ENCODE data around the gene PMF1.

Gene PMF1

DNA sequence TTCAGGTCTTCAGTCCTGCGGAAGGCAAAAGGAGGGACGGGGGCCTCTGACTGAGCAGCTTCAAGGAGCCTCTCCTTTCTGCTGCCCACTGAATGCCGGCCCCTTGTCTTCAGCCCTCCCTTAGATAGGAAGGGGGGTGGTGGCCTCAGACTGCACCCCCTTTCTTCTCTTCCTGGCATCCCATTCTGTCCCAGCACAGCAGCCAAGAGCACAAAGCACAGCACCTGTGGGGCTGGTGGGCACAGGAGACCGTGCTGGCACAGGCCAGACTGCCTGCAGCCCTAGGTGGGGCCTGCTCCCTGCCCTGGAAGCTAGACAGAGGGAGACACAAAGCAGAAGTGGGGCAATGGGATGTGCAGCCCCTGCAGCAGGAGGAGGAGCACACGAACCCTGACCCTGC is 36.8 kb downstream of the PMF1 start:
- peaks cover 56% of the 10 kb centered on the region for H3K36me3 ChIP-seq (replicated peaks)

DNA sequence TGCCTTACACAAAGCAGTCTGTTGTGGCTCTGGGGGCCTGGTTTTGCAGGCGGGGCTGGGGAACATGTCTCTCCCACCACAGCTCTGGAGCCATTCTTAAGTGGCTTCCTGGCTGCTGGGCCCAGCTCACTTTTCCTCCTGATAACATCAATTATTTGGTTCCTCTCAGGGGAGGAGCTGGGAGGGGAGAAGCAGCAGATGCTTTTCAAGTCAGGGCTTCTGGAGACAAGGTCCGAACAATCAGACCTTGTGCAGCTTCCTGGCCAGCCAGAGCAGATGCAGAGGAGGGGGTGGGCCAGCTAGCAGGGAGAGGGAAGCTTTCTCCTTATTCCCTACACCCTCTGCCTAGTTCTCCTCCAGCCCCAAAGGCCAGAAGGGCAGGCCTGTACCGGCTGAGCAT is 38.7 kb downstream of the PMF1 start:
- H3K27ac ChIP-seq = no peak overlapping the region
- TF ChIP-seq, protein P1, sequence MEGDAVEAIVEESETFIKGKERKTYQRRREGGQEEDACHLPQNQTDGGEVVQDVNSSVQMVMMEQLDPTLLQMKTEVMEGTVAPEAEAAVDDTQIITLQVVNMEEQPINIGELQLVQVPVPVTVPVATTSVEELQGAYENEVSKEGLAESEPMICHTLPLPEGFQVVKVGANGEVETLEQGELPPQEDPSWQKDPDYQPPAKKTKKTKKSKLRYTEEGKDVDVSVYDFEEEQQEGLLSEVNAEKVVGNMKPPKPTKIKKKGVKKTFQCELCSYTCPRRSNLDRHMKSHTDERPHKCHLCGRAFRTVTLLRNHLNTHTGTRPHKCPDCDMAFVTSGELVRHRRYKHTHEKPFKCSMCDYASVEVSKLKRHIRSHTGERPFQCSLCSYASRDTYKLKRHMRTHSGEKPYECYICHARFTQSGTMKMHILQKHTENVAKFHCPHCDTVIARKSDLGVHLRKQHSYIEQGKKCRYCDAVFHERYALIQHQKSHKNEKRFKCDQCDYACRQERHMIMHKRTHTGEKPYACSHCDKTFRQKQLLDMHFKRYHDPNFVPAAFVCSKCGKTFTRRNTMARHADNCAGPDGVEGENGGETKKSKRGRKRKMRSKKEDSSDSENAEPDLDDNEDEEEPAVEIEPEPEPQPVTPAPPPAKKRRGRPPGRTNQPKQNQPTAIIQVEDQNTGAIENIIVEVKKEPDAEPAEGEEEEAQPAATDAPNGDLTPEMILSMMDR (IDR thresholded peaks at IDR 0.05; ENCODE audit: low read depth, low read length, missing control alignments) = no peak
- H3K36me3 ChIP-seq (replicated peaks) = peaks cover 60% of the 10 kb centered on the region
- in situ Hi-C loops (cut with HindIII; ENCODE audit: low pct_ligation_motif_present, low sequenced_read_pairs) = no loop called here
- no peaks in the 10 kb centered on the region for H3K27me3 ChIP-seq (replicated peaks)
- DNase-seq = no peak
- no peak overlapping the region for H3K4me3 ChIP-seq (ENCODE audit: low read depth, low read length)

More for the DNA sequence above, 36.8 kb downstream of the PMF1 start:
- H3K4me3 ChIP-seq (ENCODE audit: low read depth, low read length) = no peak overlapping the region
- TF ChIP-seq, protein P1 (IDR thresholded peaks at IDR 0.05; ENCODE audit: low read depth, low read length, missing control alignments) = no peak
- DNase-seq = no peak
- H3K27ac ChIP-seq = no peak overlapping the region
- in situ Hi-C loops (cut with HindIII; ENCODE audit: low pct_ligation_motif_present, low sequenced_read_pairs) = no loop called here
- peaks cover 7% of the 10 kb centered on the region for H3K27me3 ChIP-seq (replicated peaks)

DNA sequence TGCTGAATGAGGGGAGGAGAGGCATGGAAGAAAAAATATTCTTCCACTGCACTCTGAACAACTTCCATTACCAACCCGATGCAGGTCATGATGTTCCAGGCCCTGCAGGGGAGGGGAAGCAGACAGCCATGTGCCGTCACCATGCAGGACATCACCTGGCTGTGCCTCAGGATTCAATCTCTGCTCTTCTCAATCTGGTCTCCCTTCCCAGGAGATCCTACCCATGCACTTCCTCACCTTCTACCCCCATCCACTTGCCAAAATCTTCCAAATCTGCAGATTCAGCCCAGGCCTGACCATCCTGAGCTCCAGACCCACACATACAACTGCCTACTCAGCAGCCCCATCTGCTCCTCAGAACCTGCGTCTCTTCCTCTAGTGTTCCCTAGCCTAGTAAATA is 40.8 kb downstream of the PMF1 start:
- in situ Hi-C loops (cut with HindIII; ENCODE audit: low pct_ligation_motif_present, low sequenced_read_pairs) = no loop called here

DNA sequence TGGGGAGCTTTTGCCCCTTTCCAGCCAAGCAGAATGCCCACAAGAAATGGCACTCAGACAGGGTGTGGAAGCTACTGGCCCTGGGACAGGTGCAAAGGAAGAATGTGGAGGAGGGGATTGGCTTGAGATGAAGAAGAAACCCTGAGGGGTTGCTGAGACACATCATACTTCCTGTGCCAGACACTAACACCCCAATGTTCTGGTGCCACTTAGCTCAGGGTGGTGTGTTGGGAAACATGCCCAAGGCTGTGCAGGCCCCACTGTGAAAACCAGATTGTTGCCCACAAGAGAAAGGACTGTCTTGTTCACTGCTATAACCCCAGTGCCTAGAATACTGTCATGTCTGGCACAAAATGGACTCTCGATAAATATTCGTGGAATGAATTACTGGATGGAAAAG is 44.9 kb downstream of the PMF1 start:
- no peak for DNase-seq
- in situ Hi-C loops (cut with HindIII; ENCODE audit: low pct_ligation_motif_present, low sequenced_read_pairs) = no loop called here
- peaks cover 74% of the 10 kb centered on the region for H3K36me3 ChIP-seq (replicated peaks)

More for the DNA sequence above, 40.8 kb downstream of the PMF1 start:
- H3K27ac ChIP-seq = no peak overlapping the region
- H3K36me3 ChIP-seq (replicated peaks) = peaks cover 77% of the 10 kb centered on the region
- no peak overlapping the region for H3K4me3 ChIP-seq (ENCODE audit: low read depth, low read length)
- no peaks in the 10 kb centered on the region for H3K27me3 ChIP-seq (replicated peaks)
- TF ChIP-seq, protein P1 (IDR thresholded peaks at IDR 0.05; ENCODE audit: low read depth, low read length, missing control alignments) = no peak
- DNase-seq = no peak

DNA sequence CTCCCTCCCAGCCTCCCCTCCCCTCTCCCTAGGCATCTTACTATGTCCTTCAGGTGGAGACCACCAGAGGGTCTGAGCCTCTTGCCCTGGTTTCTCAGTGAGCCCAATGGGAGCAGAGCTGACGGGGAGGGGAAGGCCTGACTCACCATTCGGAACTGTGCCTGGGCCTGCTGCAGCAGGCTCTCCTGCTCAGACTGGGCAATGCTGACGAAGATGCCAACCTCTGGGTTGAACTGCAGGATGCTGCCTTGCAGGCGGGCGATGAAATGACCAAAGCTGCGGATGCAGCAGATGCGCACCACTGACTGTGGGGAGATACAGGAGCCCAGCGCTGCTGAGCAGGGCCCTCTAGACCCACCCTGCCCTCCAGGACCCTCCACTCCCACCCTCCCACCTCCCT is 46.1 kb downstream of the PMF1 start:
- in situ Hi-C loops (cut with HindIII; ENCODE audit: low pct_ligation_motif_present, low sequenced_read_pairs) = no loop called here
- Histone ChIP-seq H3K27ac (no peak overlapping the region), H3K27me3 (replicated peaks) (no peaks in the 10 kb centered on the region), H3K4me3 (ENCODE audit: low read depth, low read length) (no peak overlapping the region), H3K36me3 (replicated peaks) (peaks cover 73% of the 10 kb centered on the region)
- TF ChIP-seq, protein P1 (IDR thresholded peaks at IDR 0.05; ENCODE audit: low read depth, low read length, missing control alignments) = no peak
- no peak for DNase-seq

More for the DNA sequence above, 44.9 kb downstream of the PMF1 start:
- Histone ChIP-seq H3K4me3 (ENCODE audit: low read depth, low read length) (no peak overlapping the region), H3K27me3 (replicated peaks) (no peaks in the 10 kb centered on the region), H3K27ac (no peak overlapping the region)
- TF ChIP-seq, protein P1 (IDR thresholded peaks at IDR 0.05; ENCODE audit: low read depth, low read length, missing control alignments) = no peak

DNA sequence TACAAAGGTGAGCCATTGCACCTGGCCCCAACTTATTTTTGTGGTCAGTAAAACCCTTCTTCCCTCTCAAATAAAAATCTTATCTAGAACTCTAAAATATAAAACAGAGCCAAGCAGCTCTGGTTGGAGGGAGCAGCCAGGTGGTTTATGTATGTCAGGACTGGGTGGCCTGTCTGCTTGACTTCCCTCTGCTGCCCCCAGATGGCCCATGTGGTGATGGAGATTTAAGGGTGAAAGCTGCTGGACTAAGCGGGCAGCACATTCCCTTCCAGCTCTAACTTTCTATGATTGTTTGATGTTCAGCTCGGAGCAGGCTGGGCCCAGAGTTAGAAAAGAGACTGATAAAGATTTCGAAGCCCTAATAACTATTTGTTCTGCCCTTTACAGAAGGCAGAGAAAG is 47.0 kb downstream of the PMF1 start:
- no peak for DNase-seq
- TF ChIP-seq, protein P1 (IDR thresholded peaks at IDR 0.05; ENCODE audit: low read depth, low read length, missing control alignments) = peak; percentile 44
- Histone ChIP-seq H3K27me3 (replicated peaks) (no peaks in the 10 kb centered on the region), H3K4me3 (ENCODE audit: low read depth, low read length) (no peak overlapping the region), H3K27ac (no peak overlapping the region), H3K36me3 (replicated peaks) (peaks cover 74% of the 10 kb centered on the region)
- in situ Hi-C loops (cut with HindIII; ENCODE audit: low pct_ligation_motif_present, low sequenced_read_pairs) = no loop called here
